ENCODE measurements around the gene TMEM231.

Gene TMEM231

GRCh38 chr16:75488322-75488721, 67.7 kb downstream of the TMEM231 start:
- DNase-seq (ENCODE audit: low spot score) = no peak
